ENCODE results near the gene DFFB. TPM values are rescaled to one million over a fixed set of nuclear protein-coding genes. Genes with fewer than 3 reads are reported as not detected.

DFFB gene
- total RNA-seq, 1 donor from 2014 or later, result 6.0 TPM

- H3K27me3 ChIP-seq (ENCODE audit: control insufficient read depth, insufficient read depth, low read length), result no peaks in the 10 kb centered on the region
- TF ChIP-seq, protein P1, sequence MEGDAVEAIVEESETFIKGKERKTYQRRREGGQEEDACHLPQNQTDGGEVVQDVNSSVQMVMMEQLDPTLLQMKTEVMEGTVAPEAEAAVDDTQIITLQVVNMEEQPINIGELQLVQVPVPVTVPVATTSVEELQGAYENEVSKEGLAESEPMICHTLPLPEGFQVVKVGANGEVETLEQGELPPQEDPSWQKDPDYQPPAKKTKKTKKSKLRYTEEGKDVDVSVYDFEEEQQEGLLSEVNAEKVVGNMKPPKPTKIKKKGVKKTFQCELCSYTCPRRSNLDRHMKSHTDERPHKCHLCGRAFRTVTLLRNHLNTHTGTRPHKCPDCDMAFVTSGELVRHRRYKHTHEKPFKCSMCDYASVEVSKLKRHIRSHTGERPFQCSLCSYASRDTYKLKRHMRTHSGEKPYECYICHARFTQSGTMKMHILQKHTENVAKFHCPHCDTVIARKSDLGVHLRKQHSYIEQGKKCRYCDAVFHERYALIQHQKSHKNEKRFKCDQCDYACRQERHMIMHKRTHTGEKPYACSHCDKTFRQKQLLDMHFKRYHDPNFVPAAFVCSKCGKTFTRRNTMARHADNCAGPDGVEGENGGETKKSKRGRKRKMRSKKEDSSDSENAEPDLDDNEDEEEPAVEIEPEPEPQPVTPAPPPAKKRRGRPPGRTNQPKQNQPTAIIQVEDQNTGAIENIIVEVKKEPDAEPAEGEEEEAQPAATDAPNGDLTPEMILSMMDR (IDR thresholded peaks at IDR 0.05; ENCODE audit: insufficient read depth, low read length, poor library complexity, severe bottlenecking), result no peak
- H3K4me3 ChIP-seq (ENCODE audit: low read depth, low read length), result no peak overlapping the region
- no peak for DNase-seq (ENCODE audit: low read depth)
- H3K36me3 ChIP-seq (ENCODE audit: control insufficient read depth, insufficient read depth, low read length), result no peaks in the 10 kb centered on the region
These were observed 73.2 kb downstream of the DFFB start for GRCh38 chr1:3930301-3931006.

GRCh38 chr1:3931007-3931912 lies 74.0 kb downstream of the DFFB start:
- TF ChIP-seq, protein P1 (IDR thresholded peaks at IDR 0.05; ENCODE audit: insufficient read depth, low read length, poor library complexity, severe bottlenecking), result no peak
- H3K27me3 ChIP-seq (ENCODE audit: control insufficient read depth, insufficient read depth, low read length), result no peaks in the 10 kb centered on the region
- no peaks in the 10 kb centered on the region for H3K36me3 ChIP-seq (ENCODE audit: control insufficient read depth, insufficient read depth, low read length)
- H3K4me3 ChIP-seq (ENCODE audit: low read depth, low read length), result no peak overlapping the region
- no peak for DNase-seq (ENCODE audit: low read depth)

GRCh38 chr1:3932156-3932919 lies 75.1 kb downstream of the DFFB start:
- no peak overlapping the region for H3K4me3 ChIP-seq (ENCODE audit: low read depth, low read length)
- H3K27me3 ChIP-seq (ENCODE audit: control insufficient read depth, insufficient read depth, low read length), result no peaks in the 10 kb centered on the region
- DNase-seq (ENCODE audit: low read depth), result no peak
- TF ChIP-seq, protein P1 (IDR thresholded peaks at IDR 0.05; ENCODE audit: insufficient read depth, low read length, poor library complexity, severe bottlenecking), result no peak
- no peaks in the 10 kb centered on the region for H3K36me3 ChIP-seq (ENCODE audit: control insufficient read depth, insufficient read depth, low read length)

Other genes with a start within 250 kb of the DFFB start
- 13.1 and 16.7 TPM in 2 replicates for gene MEGF6, start 246.0 kb upstream of the DFFB start, total RNA-seq
- 40.8 and 41.7 TPM in 2 replicates for gene TPRG1L, start 232.5 kb upstream of the DFFB start, total RNA-seq
- 33.9 and 35.2 TPM in 2 replicates for gene WRAP73, start 207.4 kb upstream of the DFFB start, total RNA-seq
- gene TP73, start 205.0 kb upstream of the DFFB start, total RNA-seq, result 0.04 and 0.07 TPM in 2 replicates
- not detected in 2 replicates for gene CCDC27, start 105.0 kb upstream of the DFFB start, total RNA-seq
- gene SMIM1, start 84.7 kb upstream of the DFFB start, total RNA-seq, result not detected in 2 replicates
- gene LRRC47, start 61.0 kb upstream of the DFFB start, total RNA-seq, result 49.5 and 55.9 TPM in 2 replicates
- 34.4 and 47.3 TPM in 2 replicates for gene CEP104, start 265 bp upstream of the DFFB start, total RNA-seq
- gene C1orf174, start 42.8 kb downstream of the DFFB start, total RNA-seq, result 33.1 and 33.3 TPM in 2 replicates

All from kidney epithelial cell (primary cell).